Activated CD4-positive, alpha-beta T cell treated with anti-CD3 and anti-CD28 coated beads for 36 hours (primary cell): Measurements from ENCODE around the gene KLHDC8A. TPM values are rescaled to one million over a fixed set of nuclear protein-coding genes. Genes with fewer than 3 reads are reported as not detected.
A peak's percentile ranks its signal among the peaks of the same experiment; 100 is the strongest.

Source experiments
- ATAC-seq: fragments of 200-7000 bp; cut with Tn5 transposase; one replicate; pipeline ENCODE4 v1.10.0; 2021; ENCODE audit warnings: mild to moderate bottlenecking, moderate library complexity
- CTCF ChIA-PET: fragments of 350-600 bp; sonication (Branson Sonifier 250); formaldehyde crosslinking; loops from one replicate; lab custom pipeline; 2021; ENCODE audit warnings: antibody characterized with exemption; lab: Charles Lee
- POLR2A ChIA-PET: fragments of 350-600 bp; sonication (Branson Sonifier 250); formaldehyde crosslinking; loops from one replicate; lab custom pipeline; 2021; ENCODE audit warnings: antibody characterized with exemption, inconsistent platforms; lab: Charles Lee
- DNase-seq: peaks from one replicate; pipeline ENCODE4 v3.0.0-alpha.2; 2020
- H3K27ac Mint-ChIP-seq: one replicate; pipeline ENCODE4 v1.8.0; 2021; ENCODE audit warnings: mixed read lengths
- H3K27me3 Mint-ChIP-seq: one replicate; pipeline ENCODE4 v1.8.0; 2021; ENCODE audit warnings: mixed read lengths
- H3K36me3 Mint-ChIP-seq: one replicate; pipeline ENCODE4 v1.8.0; 2021; ENCODE audit warnings: low read depth, mixed read lengths
- H3K4me1 Mint-ChIP-seq: one replicate; pipeline ENCODE4 v1.8.0; 2021; ENCODE audit warnings: mixed read lengths
- H3K4me3 Mint-ChIP-seq: one replicate; pipeline ENCODE4 v1.8.0; 2021; ENCODE audit warnings: mild to moderate bottlenecking, moderate library complexity, mixed read lengths
- H3K9me3 Mint-ChIP-seq: one replicate; pipeline ENCODE4 v1.8.0; 2021; ENCODE audit warnings: low read depth, mixed read lengths
- intact Hi-C, 2 experiments: fragments of 100-400 bp; cut with DNase I in 1 of 2; cut with micrococcal nuclease in 1 of 2; formaldehyde crosslinking; loops; one replicate each; pipeline versions ENCODE4 v1.14.2 to v1.15.1; 2022 to 2024; cut with DNase I, micrococcal nuclease
- total RNA-seq, 2 experiments: library from RNA; stranded (reverse); gene quantifications; one replicate each; pipeline ENCODE4 v1.2.3, GENCODE V29; 2021

KLHDC8A gene
- total RNA-seq, 2 experiments from 2014 or later, result not detected

DNA sequence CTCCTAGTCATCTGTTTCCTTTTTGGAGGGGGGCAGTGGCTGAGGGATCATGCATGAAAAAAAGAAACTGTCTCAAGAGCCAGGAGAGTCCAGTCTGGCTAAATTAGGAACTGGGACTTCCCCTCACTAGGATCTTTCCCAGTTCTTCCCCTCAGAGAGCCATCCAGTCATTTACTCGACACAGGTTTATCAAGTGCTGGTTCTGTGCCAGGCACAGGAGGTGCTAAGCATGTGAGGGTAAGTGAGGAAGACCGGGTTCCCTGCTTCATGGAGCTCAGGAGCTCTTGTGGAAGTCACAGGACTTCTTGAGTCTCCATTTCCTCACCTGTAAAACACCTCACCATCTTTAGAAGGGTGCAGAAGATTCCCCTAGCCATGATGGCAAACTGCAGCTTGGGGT lies 26.6 kb downstream of the KLHDC8A start:
- intact Hi-C loops, result no loop called here
- Mint-ChIP-seq H3K4me1 (peaks cover 6% of the 10 kb centered on the region), H3K36me3 (no peaks in the 10 kb centered on the region), H3K4me3 (no peak overlapping the region), H3K27me3 (peaks cover 3% of the 10 kb centered on the region), H3K27ac (no peak overlapping the region), H3K9me3 (no peaks in the 10 kb centered on the region)
- POLR2A ChIA-PET, result no interaction called here
- ATAC-seq (no peak), DNase-seq (no peak)
- CTCF ChIA-PET, result interaction anchor here (0.8 to 17.6 kb wide), 4 partner anchors 11 to 51 kb away, joined by 3 to 760 read pairs (median 4); no protein-coding TSS in a partner anchor

DNA sequence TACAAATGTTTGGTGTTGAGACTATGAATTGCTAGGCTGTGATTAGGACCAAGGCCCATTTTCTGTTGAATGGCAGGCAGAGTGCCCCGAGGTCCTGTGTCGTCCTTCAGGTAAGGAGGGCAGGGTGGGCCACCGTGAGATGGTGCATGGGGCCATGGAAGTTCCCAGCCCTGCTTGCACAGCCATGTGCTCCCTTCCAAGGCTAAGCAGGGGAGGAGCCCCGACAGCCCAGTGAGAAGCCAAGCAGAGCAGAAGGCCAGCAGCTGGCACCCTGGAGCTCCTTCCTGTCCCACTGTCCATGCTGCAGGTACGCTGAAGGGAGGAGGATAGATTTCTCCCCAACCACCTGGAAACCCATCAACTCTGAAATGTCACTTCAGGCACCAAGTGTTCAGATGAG lies 27.0 kb downstream of the KLHDC8A start:
- POLR2A ChIA-PET, result no interaction called here
- DNase-seq (no peak), ATAC-seq (no peak)
- H3K4me3 Mint-ChIP-seq, result no peak overlapping the region
- intact Hi-C loops, result no loop called here
- no peak overlapping the region for H3K27ac Mint-ChIP-seq
- peaks cover 3% of the 10 kb centered on the region for H3K27me3 Mint-ChIP-seq
- CTCF ChIA-PET, result interaction anchor here (0.8 to 17.6 kb wide), 4 partner anchors 11 to 51 kb away, joined by 3 to 760 read pairs (median 4); no protein-coding TSS in a partner anchor
- H3K9me3 Mint-ChIP-seq, result no peaks in the 10 kb centered on the region
- H3K4me1 Mint-ChIP-seq, result peaks cover 11% of the 10 kb centered on the region
- H3K36me3 Mint-ChIP-seq, result no peaks in the 10 kb centered on the region

DNA sequence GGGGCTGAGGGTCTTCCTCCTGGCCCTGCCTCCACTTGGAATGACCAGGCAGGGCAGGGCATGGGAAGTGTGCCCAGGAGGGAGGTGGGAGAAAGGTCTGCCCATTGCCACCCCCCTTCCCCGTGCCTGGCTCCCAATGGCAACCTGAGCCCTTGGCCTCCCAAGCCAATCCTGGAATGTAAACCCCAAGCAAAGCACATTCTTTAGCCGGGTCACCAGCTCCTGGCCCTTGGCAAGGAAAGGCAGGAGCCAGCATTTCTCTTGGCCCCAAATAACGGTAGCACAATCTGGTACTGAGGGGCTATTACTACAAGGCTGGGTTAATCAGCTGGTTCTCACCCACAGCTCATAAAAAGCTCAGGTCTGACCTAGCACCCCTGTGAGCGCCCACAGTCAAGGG lies 28.2 kb downstream of the KLHDC8A start:
- Mint-ChIP-seq H3K9me3 (no peaks in the 10 kb centered on the region), H3K27ac (no peak overlapping the region), H3K4me3 (no peak overlapping the region), H3K36me3 (no peaks in the 10 kb centered on the region), H3K4me1 (peaks cover 17% of the 10 kb centered on the region), H3K27me3 (peaks cover 3% of the 10 kb centered on the region)
- intact Hi-C loops, result no loop called here
- ATAC-seq (no peak), DNase-seq (no peak)
- ChIA-PET CTCF (interaction anchor here (0.6 to 17.6 kb wide), 2 partner anchors 49 to 98 kb away, joined by 3 to 760 read pairs; no protein-coding TSS in a partner anchor), POLR2A (no interaction called here)

DNA sequence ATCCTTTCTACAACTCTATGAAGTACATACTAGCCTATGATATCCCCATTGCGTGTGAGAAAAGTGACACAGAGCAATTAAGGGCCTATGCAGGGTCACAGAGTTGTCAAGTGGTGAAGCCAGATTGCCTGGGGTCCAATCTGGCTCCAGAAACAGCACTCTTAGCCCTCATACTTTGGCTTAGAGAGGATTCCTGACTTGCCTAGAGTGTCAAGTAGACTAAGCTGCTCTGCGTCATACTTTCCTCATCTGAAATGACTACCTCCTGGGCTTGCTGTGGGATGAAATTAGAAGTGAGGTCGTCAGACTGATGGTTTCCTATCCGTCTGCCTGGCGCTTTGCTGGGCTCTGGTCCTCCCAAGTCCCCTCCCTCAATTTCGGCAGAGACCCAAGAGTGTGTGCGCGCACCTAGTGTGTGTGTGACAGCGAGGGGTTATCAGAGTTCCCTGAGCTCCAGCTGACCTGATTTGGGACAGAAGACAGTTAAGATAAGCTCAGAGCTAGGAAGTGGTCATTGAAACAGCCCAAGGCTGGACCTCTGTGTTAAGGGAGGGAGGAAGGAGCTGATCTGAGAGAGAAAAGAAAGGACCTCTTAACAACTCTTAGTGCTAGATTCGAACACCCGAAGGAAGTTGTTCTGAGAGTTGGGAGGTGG lies 29.8 kb downstream of the KLHDC8A start:
- intact Hi-C loops, result no loop called here
- ATAC-seq, result no peak
- Mint-ChIP-seq H3K27me3 (peaks cover 3% of the 10 kb centered on the region), H3K27ac (no peak overlapping the region), H3K9me3 (no peaks in the 10 kb centered on the region), H3K4me1 (peaks cover 22% of the 10 kb centered on the region), H3K4me3 (no peak overlapping the region), H3K36me3 (no peaks in the 10 kb centered on the region)
- DNase-seq, result no peak
- CTCF ChIA-PET, result interaction anchor here (0.6 to 17.6 kb wide), 7 partner anchors 8 to 398 kb away, joined by 3 to 760 read pairs (median 4); no protein-coding TSS in a partner anchor
- POLR2A ChIA-PET, result interaction anchor here (0.6 kb wide), 1 partner anchor 199 kb away, joined by 3 read pairs; no protein-coding TSS in a partner anchor

DNA sequence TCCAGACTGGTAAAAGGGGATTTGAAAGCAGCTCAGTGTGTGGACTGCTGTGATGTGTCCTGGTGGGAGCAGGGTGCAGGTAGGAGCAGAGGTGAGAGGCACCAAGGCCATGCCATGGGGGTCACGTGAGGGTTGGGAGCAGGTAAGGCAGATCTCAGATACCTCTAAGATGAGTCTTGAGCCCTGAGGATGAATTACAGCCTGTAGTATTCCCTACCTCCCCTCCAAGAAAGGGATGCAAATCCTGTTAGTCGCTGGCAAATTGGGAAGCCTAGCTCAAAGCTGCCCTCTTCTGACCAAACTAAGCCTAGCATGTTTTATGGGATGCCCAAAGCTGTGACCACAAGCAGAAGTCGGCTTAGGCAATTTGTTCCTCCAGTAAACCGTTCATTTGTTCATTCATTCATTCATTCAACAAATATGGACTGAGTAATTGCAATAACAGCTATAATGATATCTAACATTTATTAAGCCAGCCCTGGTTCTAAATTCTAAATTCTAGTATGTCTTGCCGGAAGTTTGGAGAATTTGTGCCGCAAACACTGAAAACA lies 31.3 kb downstream of the KLHDC8A start:
- Mint-ChIP-seq H3K36me3 (no peaks in the 10 kb centered on the region), H3K4me1 (peaks cover 28% of the 10 kb centered on the region), H3K4me3 (no peak overlapping the region), H3K27ac (no peak overlapping the region), H3K27me3 (peaks cover 3% of the 10 kb centered on the region), H3K9me3 (no peaks in the 10 kb centered on the region)
- intact Hi-C loops, result loop anchor here (1.0 kb wide), 1 partner anchor 52 kb away; no protein-coding TSS in a partner anchor
- POLR2A ChIA-PET, result interaction anchor here (1.8 kb wide), 1 partner anchor 52 kb away, joined by 13 read pairs; no protein-coding TSS in a partner anchor
- ATAC-seq (no peak), DNase-seq (peak; percentile 71)
- CTCF ChIA-PET, result interaction anchor here (0.6 to 17.6 kb wide), 31 partner anchors 10 to 1260 kb away, joined by 3 to 760 read pairs (median 4); partner anchors contain the start of gene RBBP5

DNA sequence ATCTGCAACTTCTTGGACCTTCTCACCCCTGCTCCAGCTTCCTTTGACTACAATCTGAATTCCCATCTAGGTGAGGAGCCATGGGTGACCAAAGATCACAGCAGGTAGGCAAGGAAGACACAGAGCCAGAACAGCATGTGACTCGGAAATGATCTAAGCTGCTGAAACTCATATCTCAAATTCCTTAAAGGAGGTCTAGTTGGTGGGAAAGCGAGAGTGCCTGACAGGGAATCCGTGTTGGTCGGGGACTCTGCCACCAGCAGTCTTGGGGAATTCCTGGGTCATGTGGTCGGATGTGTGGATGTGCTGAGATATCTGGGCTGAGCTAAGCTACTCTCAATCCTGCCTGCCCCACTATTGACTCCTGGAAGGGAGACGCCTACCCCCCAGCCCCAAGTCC lies 31.9 kb downstream of the KLHDC8A start:
- no peak overlapping the region for H3K27ac Mint-ChIP-seq
- intact Hi-C loops, result loop anchor here (1.0 to 5.0 kb wide), 2 partner anchors 51 to 112 kb away; partner anchors contain the start of gene DSTYK (in 1 of the 2)
- ChIA-PET POLR2A (interaction anchor here (1.8 kb wide), 1 partner anchor 51 kb away, joined by 13 read pairs; no protein-coding TSS in a partner anchor), CTCF (interaction anchor here (0.6 to 17.6 kb wide), 30 partner anchors 11 to 439 kb away, joined by 3 to 760 read pairs (median 4); partner anchors contain the start of gene RBBP5)
- H3K4me1 Mint-ChIP-seq, result peaks cover 33% of the 10 kb centered on the region
- H3K27me3 Mint-ChIP-seq, result peaks cover 3% of the 10 kb centered on the region
- H3K9me3 Mint-ChIP-seq, result no peaks in the 10 kb centered on the region
- no peak overlapping the region for H3K4me3 Mint-ChIP-seq
- ATAC-seq (no peak), DNase-seq (no peak)
- no peaks in the 10 kb centered on the region for H3K36me3 Mint-ChIP-seq

DNA sequence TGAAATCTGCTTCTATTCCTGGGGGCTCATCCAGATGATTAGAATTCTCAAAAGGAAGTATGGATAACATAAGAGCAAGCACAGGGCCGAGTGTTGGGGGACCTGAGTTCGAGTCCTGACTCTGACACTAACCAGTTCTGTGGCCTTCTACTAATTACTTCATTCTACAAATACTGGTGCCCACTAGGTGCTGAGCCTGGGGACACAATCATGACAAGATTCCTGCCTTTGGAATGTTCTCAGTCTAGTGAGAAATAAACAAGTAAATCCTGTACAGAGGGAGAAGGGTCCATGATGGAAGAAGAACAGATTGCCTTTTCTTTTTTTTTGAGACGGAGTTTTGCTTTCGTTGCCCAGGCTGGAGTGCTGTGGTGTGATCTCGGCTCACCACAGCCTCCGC lies 32.9 kb downstream of the KLHDC8A start:
- intact Hi-C loops, result loop anchor here in 1 of 2 experiments (5.0 kb wide), 1 partner anchor 111 kb away; the partner anchor contains the start of gene DSTYK
- ATAC-seq (no peak), DNase-seq (no peak)
- no peaks in the 10 kb centered on the region for H3K9me3 Mint-ChIP-seq
- H3K27ac Mint-ChIP-seq, result no peak overlapping the region
- H3K36me3 Mint-ChIP-seq, result no peaks in the 10 kb centered on the region
- no peak overlapping the region for H3K4me3 Mint-ChIP-seq
- peaks cover 41% of the 10 kb centered on the region for H3K4me1 Mint-ChIP-seq
- peaks cover 2% of the 10 kb centered on the region for H3K27me3 Mint-ChIP-seq
- POLR2A ChIA-PET, result no interaction called here
- CTCF ChIA-PET, result interaction anchor here (0.6 to 17.6 kb wide), 12 partner anchors 10 to 674 kb away, joined by 3 to 760 read pairs (median 15); no protein-coding TSS in a partner anchor

DNA sequence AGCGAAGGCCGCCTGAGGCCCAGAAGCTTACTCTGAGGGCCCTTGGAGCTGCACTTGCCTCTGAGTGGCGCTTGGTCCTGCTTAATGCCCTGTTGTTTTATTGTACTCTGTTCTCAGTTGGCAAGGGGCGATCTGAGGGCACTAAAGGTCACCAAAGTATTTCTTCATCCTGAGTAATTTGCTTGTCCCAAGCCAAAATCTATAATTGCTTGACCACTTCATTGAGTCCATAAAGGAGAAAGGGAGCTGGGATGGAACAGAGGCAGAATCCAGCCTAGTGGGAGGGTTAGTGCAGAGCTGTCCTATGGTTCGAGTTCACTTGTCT lies 34.8 kb downstream of the KLHDC8A start:
- no peaks in the 10 kb centered on the region for H3K27me3 Mint-ChIP-seq
- intact Hi-C loops, result loop anchor here (1.0 to 5.0 kb wide), 5 partner anchors 34 to 199 kb away; partner anchors contain the start of gene DSTYK (in 1 of the 2)

DNA sequence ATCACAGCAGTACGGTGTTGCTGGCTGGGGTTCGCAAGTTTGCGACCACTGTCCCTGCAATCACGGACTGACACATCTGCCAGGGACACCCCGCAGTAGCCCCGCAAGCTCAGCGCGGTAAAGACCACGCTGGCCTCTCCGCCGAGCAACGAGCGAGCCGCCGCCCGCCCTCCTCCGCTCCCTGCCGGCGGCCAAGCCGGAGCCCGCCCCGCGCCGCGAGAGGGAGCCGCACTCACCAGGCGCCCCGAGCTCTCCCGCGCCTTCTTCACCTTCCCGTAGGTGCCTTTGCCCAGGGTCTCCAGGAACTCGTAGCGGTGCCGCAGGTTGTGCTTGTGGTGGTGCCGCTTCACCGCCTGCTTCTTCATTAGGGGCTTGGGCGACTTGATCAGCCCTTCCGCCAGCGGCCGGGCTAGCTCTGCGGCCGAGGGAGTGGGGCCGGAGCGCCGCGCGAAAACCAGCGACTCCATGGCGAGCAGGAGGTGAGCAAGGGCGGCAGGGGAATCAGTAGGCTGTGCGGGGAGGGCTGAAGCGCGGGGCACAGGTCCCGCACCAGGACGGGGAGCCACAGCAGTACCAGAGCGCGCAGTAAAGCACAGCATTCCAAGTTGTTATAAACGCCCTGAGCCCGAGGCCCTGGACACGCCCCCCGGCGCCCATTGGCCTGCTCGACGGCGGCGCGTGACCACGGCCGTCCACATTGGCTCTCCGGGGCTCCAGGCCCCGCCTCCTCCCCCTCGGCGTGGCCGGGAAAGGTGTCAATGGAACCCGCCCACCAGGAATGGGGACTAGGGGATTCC lies 35.4 kb downstream of the KLHDC8A start, which contains the start of gene NUAK2:
Gene NUAK2, minus strand, starts transcription at position 584 of the 797 bp plus-strand sequence. Its CDS starts 117 bp downstream, at position 467.
- Mint-ChIP-seq H3K9me3 (no peaks in the 10 kb centered on the region), H3K36me3 (no peaks in the 10 kb centered on the region), H3K4me1 (peaks cover 65% of the 10 kb centered on the region), H3K27me3 (no peaks in the 10 kb centered on the region), H3K27ac (peak within 1 kb of the TSS; percentile 90), H3K4me3 (peak within 1 kb of the TSS; percentile 88)
- intact Hi-C loops, result loop anchor here (1.0 to 5.0 kb wide), 5 partner anchors 33 to 199 kb away; partner anchors contain the start of gene DSTYK (in 1 of the 2)
- DNase-seq (peak; percentile 90), ATAC-seq (peak; percentile 85)
- POLR2A ChIA-PET, result interaction anchor here (1.2 kb wide), 1 partner anchor 33 kb away, joined by 3 read pairs; no protein-coding TSS in a partner anchor
- CTCF ChIA-PET, result interaction anchor here (0.6 to 17.6 kb wide), 18 partner anchors 9 to 440 kb away, joined by 3 to 760 read pairs (median 3); no protein-coding TSS in a partner anchor

More for the DNA sequence above, 34.8 kb downstream of the KLHDC8A start:
- peaks cover 60% of the 10 kb centered on the region for H3K4me1 Mint-ChIP-seq
- ChIA-PET POLR2A (interaction anchor here (1.2 kb wide), 2 partner anchors 33 to 119 kb away, joined by 3 read pairs; no protein-coding TSS in a partner anchor), CTCF (interaction anchor here (0.6 to 17.6 kb wide), 8 partner anchors 10 to 203 kb away, joined by 3 to 760 read pairs (median 4); no protein-coding TSS in a partner anchor)
- no peaks in the 10 kb centered on the region for H3K9me3 Mint-ChIP-seq
- no peak for ATAC-seq
- H3K4me3 Mint-ChIP-seq, result peak overlapping the region; percentile 88
- no peak for DNase-seq
- H3K27ac Mint-ChIP-seq, result no peak overlapping the region
- H3K36me3 Mint-ChIP-seq, result no peaks in the 10 kb centered on the region
